Thyroid gland (tissue), 4 donors: Measurements from ENCODE around the gene PARD3B.

Experiments used
- POLR2A ChIP-seq, 2 donors: fragments of 450-650 bp; IDR thresholded peaks; one replicate each; pipeline ENCODE4 v1.6.1; 2017; ENCODE audit warnings: antibody characterized with exemption in 2 of 2, mild to moderate bottlenecking in 2 of 2, moderate library complexity in 1 of 2
- TF ChIP-seq, protein P1 (sequence below), 6 experiments: fragments of 200-600 bp in 3 of 6; fragments of 450-650 bp in 3 of 6; sonication (generic) in 3 of 6; IDR thresholded peaks; one replicate each; pipeline ENCODE4 v1.5.1; 2016 to 2019; ENCODE audit warnings: antibody characterized with exemption in 6 of 6, mild to moderate bottlenecking in 2 of 6, inconsistent platforms in 1 of 6, moderate library complexity in 1 of 6

DNA sequence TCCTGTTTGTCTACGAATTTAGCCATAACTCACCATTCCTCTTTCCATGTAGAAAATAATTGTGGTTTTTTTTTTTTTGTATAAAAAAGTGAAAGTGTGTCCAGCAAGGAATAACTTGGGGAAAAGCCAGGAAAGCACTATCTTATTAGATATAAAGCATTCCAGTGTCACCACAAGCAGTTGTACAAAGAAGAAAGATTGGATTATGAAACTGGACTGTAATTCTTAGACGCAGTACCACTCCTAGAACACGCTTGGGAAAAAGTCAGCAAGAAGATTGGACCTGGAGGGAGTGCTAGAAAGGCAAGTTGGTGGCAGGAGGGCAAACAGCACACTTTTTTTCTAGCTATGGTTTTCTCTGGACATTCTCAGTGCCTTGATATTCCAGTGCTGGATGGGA lies 186.7 kb downstream of the PARD3B start:
- TF ChIP-seq, protein P1, sequence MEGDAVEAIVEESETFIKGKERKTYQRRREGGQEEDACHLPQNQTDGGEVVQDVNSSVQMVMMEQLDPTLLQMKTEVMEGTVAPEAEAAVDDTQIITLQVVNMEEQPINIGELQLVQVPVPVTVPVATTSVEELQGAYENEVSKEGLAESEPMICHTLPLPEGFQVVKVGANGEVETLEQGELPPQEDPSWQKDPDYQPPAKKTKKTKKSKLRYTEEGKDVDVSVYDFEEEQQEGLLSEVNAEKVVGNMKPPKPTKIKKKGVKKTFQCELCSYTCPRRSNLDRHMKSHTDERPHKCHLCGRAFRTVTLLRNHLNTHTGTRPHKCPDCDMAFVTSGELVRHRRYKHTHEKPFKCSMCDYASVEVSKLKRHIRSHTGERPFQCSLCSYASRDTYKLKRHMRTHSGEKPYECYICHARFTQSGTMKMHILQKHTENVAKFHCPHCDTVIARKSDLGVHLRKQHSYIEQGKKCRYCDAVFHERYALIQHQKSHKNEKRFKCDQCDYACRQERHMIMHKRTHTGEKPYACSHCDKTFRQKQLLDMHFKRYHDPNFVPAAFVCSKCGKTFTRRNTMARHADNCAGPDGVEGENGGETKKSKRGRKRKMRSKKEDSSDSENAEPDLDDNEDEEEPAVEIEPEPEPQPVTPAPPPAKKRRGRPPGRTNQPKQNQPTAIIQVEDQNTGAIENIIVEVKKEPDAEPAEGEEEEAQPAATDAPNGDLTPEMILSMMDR (IDR thresholded peaks at IDR 0.05), result no peak
- TF ChIP-seq POLR2A (IDR thresholded peaks at IDR 0.05), result no peak
